ENCODE measurements around the gene GLT1D1.
"Not testable (repeated sequence)": the region's sequence is repeated elsewhere in the genome, so short reads cannot be mapped to it uniquely, and the experiment has no call there.

Gene GLT1D1

GRCh38 chr12:128852885-128853599 lies at the start of gene GLT1D1:
TSS of gene GLT1D1 (plus strand) at chr12:128853478. CDS start at chr12:128853582, 104 bp downstream.
- H3K4me3 ChIP-seq (ENCODE audit: low read length): no peak within 1 kb of the TSS
- no peak for TF ChIP-seq CTCF (IDR thresholded peaks at IDR 0.05; ENCODE audit: insufficient read depth, low read depth, low read length, missing control alignments)
- DNase-seq (ENCODE audit: low read depth): no peak

- no peak for TF ChIP-seq CTCF (IDR thresholded peaks at IDR 0.05; ENCODE audit: insufficient read depth, low read depth, low read length, missing control alignments)
- DNase-seq (ENCODE audit: low read depth): no peak
- H3K4me3 ChIP-seq (ENCODE audit: low read length): no peak overlapping the region
Measured at GRCh38 chr12:128803788-128804187, 49.5 kb upstream of the GLT1D1 start.

- no peak for TF ChIP-seq CTCF (IDR thresholded peaks at IDR 0.05; ENCODE audit: insufficient read depth, low read depth, low read length, missing control alignments)
- DNase-seq (ENCODE audit: low read depth): no peak
- H3K4me3 ChIP-seq (ENCODE audit: low read length): no peak overlapping the region
Measured at GRCh38 chr12:128804762-128805161, 48.5 kb upstream of the GLT1D1 start.

GRCh38 chr12:128805406-128805805 lies 47.9 kb upstream of the GLT1D1 start:
- not testable (repeated sequence) for DNase-seq (ENCODE audit: low read depth); H3K4me3 ChIP-seq (ENCODE audit: low read length)

- no peak for DNase-seq (ENCODE audit: low read depth)
- TF ChIP-seq CTCF (IDR thresholded peaks at IDR 0.05; ENCODE audit: insufficient read depth, low read depth, low read length, missing control alignments): no peak
- H3K4me3 ChIP-seq (ENCODE audit: low read length): no peak overlapping the region
Measured at GRCh38 chr12:128806573-128806972, 46.7 kb upstream of the GLT1D1 start.

GRCh38 chr12:128807161-128807724 lies 46.0 kb upstream of the GLT1D1 start:
- DNase-seq (ENCODE audit: low read depth): no peak
- no peak for TF ChIP-seq CTCF (IDR thresholded peaks at IDR 0.05; ENCODE audit: insufficient read depth, low read depth, low read length, missing control alignments)
- H3K4me3 ChIP-seq (ENCODE audit: low read length): no peak overlapping the region

- TF ChIP-seq CTCF (IDR thresholded peaks at IDR 0.05; ENCODE audit: insufficient read depth, low read depth, low read length, missing control alignments): no peak
- DNase-seq (ENCODE audit: low read depth): no peak
- no peak overlapping the region for H3K4me3 ChIP-seq (ENCODE audit: low read length)
Measured at GRCh38 chr12:128808651-128809050, 44.6 kb upstream of the GLT1D1 start.
